Upper lobe of left lung (tissue), 4 donors: ENCODE results near the gene PKD2L1.

Experiments used
- POLR2A ChIP-seq, 4 donors: fragments of 450-650 bp; IDR thresholded peaks; one replicate each; pipeline ENCODE4 v1.5.1; 2016 to 2017; ENCODE audit warnings: antibody characterized with exemption in 4 of 4, mild to moderate bottlenecking in 2 of 4
- POLR2AphosphoS5 ChIP-seq, 2 donors: sonication (generic); formaldehyde crosslinking; IDR thresholded peaks; one replicate each; pipeline ENCODE4 v1.5.1; 2017; ENCODE audit warnings: antibody characterized with exemption in 2 of 2
- TF ChIP-seq, protein P1 (sequence below), 6 experiments: fragments of 450-650 bp in 4 of 6; fragments of 200-600 bp in 2 of 6; sonication (generic) in 2 of 6; IDR thresholded peaks; one replicate each; pipeline ENCODE4 v1.5.1; 2016 to 2019; ENCODE audit warnings: antibody characterized with exemption in 6 of 6

DNA sequence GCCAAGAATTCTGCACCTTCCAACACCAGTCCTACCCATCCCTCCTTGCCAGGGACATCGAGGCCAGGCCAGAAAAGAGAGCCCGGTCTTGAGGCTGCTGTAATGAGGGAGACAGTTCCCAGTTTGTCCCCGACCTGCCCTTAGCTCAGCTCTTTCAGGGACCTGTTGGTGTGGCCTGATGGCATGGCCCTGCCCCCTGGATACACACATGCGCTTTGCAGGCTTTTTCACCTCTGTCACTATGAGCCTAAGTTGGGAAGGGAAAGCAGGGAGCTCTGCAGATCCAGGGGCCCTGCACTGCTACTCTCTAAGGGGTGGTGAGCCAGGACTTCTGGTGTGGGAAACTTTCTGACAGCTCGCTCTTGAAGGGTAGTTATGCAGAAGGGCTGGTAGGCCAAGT, 19.1 kb upstream of the PKD2L1 start:
- TF ChIP-seq POLR2AphosphoS5 (IDR thresholded peaks at IDR 0.05) (no peak), POLR2A (IDR thresholded peaks at IDR 0.05) (no peak)
- TF ChIP-seq, protein P1, sequence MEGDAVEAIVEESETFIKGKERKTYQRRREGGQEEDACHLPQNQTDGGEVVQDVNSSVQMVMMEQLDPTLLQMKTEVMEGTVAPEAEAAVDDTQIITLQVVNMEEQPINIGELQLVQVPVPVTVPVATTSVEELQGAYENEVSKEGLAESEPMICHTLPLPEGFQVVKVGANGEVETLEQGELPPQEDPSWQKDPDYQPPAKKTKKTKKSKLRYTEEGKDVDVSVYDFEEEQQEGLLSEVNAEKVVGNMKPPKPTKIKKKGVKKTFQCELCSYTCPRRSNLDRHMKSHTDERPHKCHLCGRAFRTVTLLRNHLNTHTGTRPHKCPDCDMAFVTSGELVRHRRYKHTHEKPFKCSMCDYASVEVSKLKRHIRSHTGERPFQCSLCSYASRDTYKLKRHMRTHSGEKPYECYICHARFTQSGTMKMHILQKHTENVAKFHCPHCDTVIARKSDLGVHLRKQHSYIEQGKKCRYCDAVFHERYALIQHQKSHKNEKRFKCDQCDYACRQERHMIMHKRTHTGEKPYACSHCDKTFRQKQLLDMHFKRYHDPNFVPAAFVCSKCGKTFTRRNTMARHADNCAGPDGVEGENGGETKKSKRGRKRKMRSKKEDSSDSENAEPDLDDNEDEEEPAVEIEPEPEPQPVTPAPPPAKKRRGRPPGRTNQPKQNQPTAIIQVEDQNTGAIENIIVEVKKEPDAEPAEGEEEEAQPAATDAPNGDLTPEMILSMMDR (IDR thresholded peaks at IDR 0.05), result no peak
